Airway epithelial cell (primary cell): Measurements from ENCODE around the gene LCN12. TPM values are rescaled to one million over a fixed set of nuclear protein-coding genes. Genes with fewer than 3 reads are reported as not detected.

Experiments used
- total RNA-seq: library from RNA; depleted of rRNA; stranded (reverse); fragments of >200 nt; gene quantifications from 2 replicates; pipeline ENCODE4 v1.2.3, GENCODE V29; 2015

The LCN12 gene
- not detected in 2 replicates for total RNA-seq

GRCh38 chr9:136951541-136952320 lies at the start of gene LCN12:
TSS of gene LCN12 (plus strand) at chr9:136952273. CDS start at chr9:136952328, 55 bp downstream.

GRCh38 chr9:136944519-136945332 lies 7.3 kb upstream of the LCN12 start, which contains the start of the genes C8G and FBXW5:
TSS of gene C8G (plus strand) at chr9:136945243. CDS start at chr9:136945321, 78 bp downstream.
TSS of gene FBXW5 (minus strand) at chr9:136944738. CDS start at chr9:136944083, 655 bp downstream.

GRCh38 chr9:136977223-136977622 lies 25.1 kb downstream of the LCN12 start, which contains the start of gene PTGDS:
TSS of gene PTGDS (plus strand) at chr9:136977504. CDS start at chr9:136977579, 75 bp downstream.

GRCh38 chr9:136982232-136983051 lies 30.4 kb downstream of the LCN12 start, which contains the start of gene LCNL1:
TSS of gene LCNL1 (plus strand) at chr9:136982993. CDS start at chr9:136983587, 594 bp downstream.

GRCh38 chr9:136991993-136992818 lies 40.1 kb downstream of the LCN12 start, which contains the start of gene PAXX:
TSS of gene PAXX (plus strand) at chr9:136992422. CDS start at chr9:136992444, 22 bp downstream.

GRCh38 chr9:136996361-136997292 lies 44.6 kb downstream of the LCN12 start, which contains the start of gene CLIC3:
TSS of gene CLIC3 (minus strand) at chr9:136996568. CDS start at chr9:136996543, 25 bp downstream.

Other genes with a start within 250 kb of the LCN12 start
- 5.3 and 5.5 TPM in 2 replicates for gene DIPK1B, start 239.7 kb upstream of the LCN12 start, total RNA-seq
- gene LCN10, start 209.3 kb upstream of the LCN12 start, total RNA-seq: not detected in 2 replicates
- not detected in 2 replicates for gene LCN6, start 203.7 kb upstream of the LCN12 start, total RNA-seq
- not detected in 2 replicates for gene LCN8, start 194.0 kb upstream of the LCN12 start, total RNA-seq
- not detected in 2 replicates for gene LCN15, start 187.8 kb upstream of the LCN12 start, total RNA-seq
- gene TMEM141, start 160.9 kb upstream of the LCN12 start, total RNA-seq: 163 and 200 TPM in 2 replicates
- 0.42 TPM in 1 of 2 replicates, not detected in the other for gene CCDC183, start 155.9 kb upstream of the LCN12 start, total RNA-seq
- 86.5 and 106 TPM in 2 replicates for gene RABL6, start 144.3 kb upstream of the LCN12 start, total RNA-seq
- gene AJM1, start 109.8 kb upstream of the LCN12 start, total RNA-seq: 1.8 and 2.0 TPM in 2 replicates
- 109 and 144 TPM in 2 replicates for gene PHPT1, start 102.9 kb upstream of the LCN12 start, total RNA-seq
- 0.74 and 1.4 TPM in 2 replicates for gene MAMDC4, start 99.9 kb upstream of the LCN12 start, total RNA-seq
- gene EDF1, start 86.0 kb upstream of the LCN12 start, total RNA-seq: 341 and 351 TPM in 2 replicates
- gene TRAF2, start 65.8 kb upstream of the LCN12 start, total RNA-seq: 11.5 and 16.3 TPM in 2 replicates
- 147 and 164 TPM in 2 replicates for gene FBXW5, start 7.5 kb upstream of the LCN12 start, total RNA-seq
- gene C8G, start 7.0 kb upstream of the LCN12 start, total RNA-seq: not detected in 2 replicates
- not detected in 2 replicates for gene PTGDS, start 25.2 kb downstream of the LCN12 start, total RNA-seq
- not detected in 2 replicates for gene LCNL1, start 30.7 kb downstream of the LCN12 start, total RNA-seq
- 50.9 and 69.2 TPM in 2 replicates for gene PAXX, start 40.1 kb downstream of the LCN12 start, total RNA-seq
- 179 and 203 TPM in 2 replicates for gene CLIC3, start 44.3 kb downstream of the LCN12 start, total RNA-seq
- gene ABCA2, start 76.0 kb downstream of the LCN12 start, total RNA-seq: 11.9 and 15.6 TPM in 2 replicates
- not detected in 2 replicates for gene FUT7, start 79.8 kb downstream of the LCN12 start, total RNA-seq
- 36.7 and 39.0 TPM in 2 replicates for gene NPDC1, start 93.9 kb downstream of the LCN12 start, total RNA-seq
- 1.1 and 1.4 TPM in 2 replicates for gene ENTPD2, start 101.8 kb downstream of the LCN12 start, total RNA-seq
- gene SAPCD2, start 118.3 kb downstream of the LCN12 start, total RNA-seq: 31.6 and 31.9 TPM in 2 replicates
- gene UAP1L1, start 125.2 kb downstream of the LCN12 start, total RNA-seq: 2.7 and 4.0 TPM in 2 replicates
- gene MAN1B1, start 134.7 kb downstream of the LCN12 start, total RNA-seq: 59.0 and 62.8 TPM in 2 replicates
- 52.1 and 52.4 TPM in 2 replicates for gene DPP7, start 162.5 kb downstream of the LCN12 start, total RNA-seq
- gene GRIN1, start 186.9 kb downstream of the LCN12 start, total RNA-seq: 0.14 and 0.42 TPM in 2 replicates
- 0.35 and 0.70 TPM in 2 replicates for gene LRRC26, start 217.8 kb downstream of the LCN12 start, total RNA-seq
- not detected in 2 replicates for gene TMEM210, start 219.8 kb downstream of the LCN12 start, total RNA-seq
- 14.7 and 15.9 TPM in 2 replicates for gene ANAPC2, start 236.3 kb downstream of the LCN12 start, total RNA-seq
- 119 and 122 TPM in 2 replicates for gene SSNA1, start 236.4 kb downstream of the LCN12 start, total RNA-seq
- gene TPRN, start 248.5 kb downstream of the LCN12 start, total RNA-seq: 11.4 and 12.5 TPM in 2 replicates